Keratinocyte (primary cell): ENCODE results near the gene C16orf86. TPM values are rescaled to one million over a fixed set of nuclear protein-coding genes. Genes with fewer than 3 reads are reported as not detected.

ENCODE experiments used
- DNase-seq: peaks from one replicate; pipeline ENCODE4 v3.0.0-alpha.2; 2011; ENCODE audit warnings: low read depth, missing footprints, low spot score
- FAIRE-seq: peaks from 2 replicates; lab custom pipeline; 2011; peaks lifted over from hg19 to GRCh38; lab: Jason Lieb, UNC
- H2AFZ ChIP-seq: 2 replicates; pipeline ENCODE4 v1.6.0; 2012; ENCODE audit warnings: low read length, control low read depth, inconsistent platforms; ENCODE audit not compliant: control insufficient read depth
- H3K27ac ChIP-seq: 2 replicates; pipeline ENCODE4 v1.5.1; 2011; ENCODE audit warnings: low read length; ENCODE audit not compliant: control insufficient read depth, insufficient read depth
- H3K27me3 ChIP-seq: 3 replicates; pipeline ENCODE4 v1.6.0; 2011; ENCODE audit warnings: low read length; ENCODE audit not compliant: control insufficient read depth, insufficient read depth; ENCODE audit errors: extremely low read depth
- H3K36me3 ChIP-seq, 2 experiments: 2 replicates in 1 of 2; 3 replicates in 1 of 2; pipeline ENCODE4 v1.5.1; 2011; ENCODE audit warnings: low read length in 2 of 2, mild to moderate bottlenecking in 1 of 2; ENCODE audit not compliant: control insufficient read depth in 2 of 2, insufficient read depth in 2 of 2; ENCODE audit errors: extremely low read depth in 1 of 2
- H3K4me1 ChIP-seq: 3 replicates; pipeline ENCODE4 v1.5.1; 2011; ENCODE audit warnings: low read length; ENCODE audit not compliant: control insufficient read depth, insufficient read depth; ENCODE audit errors: extremely low read depth
- H3K4me2 ChIP-seq: 3 replicates; pipeline ENCODE4 v1.6.0; 2011; ENCODE audit warnings: low read depth, low read length; ENCODE audit not compliant: control insufficient read depth, insufficient read depth; ENCODE audit errors: extremely low read depth
- H3K4me3 ChIP-seq, 3 experiments: fragments of 200-600 bp in 1 of 3; sonication (generic) in 1 of 3; 2 replicates in 2 of 3; 3 replicates in 1 of 3; pipeline ENCODE4 v1.5.1; 2011 to 2016; ENCODE audit warnings: low read length in 3 of 3, mild to moderate bottlenecking in 3 of 3, control low read depth in 2 of 3, inconsistent platforms in 1 of 3, low read depth in 1 of 3, mixed read lengths in 1 of 3, mixed run types in 1 of 3, moderate library complexity in 1 of 3; ENCODE audit not compliant: control insufficient read depth in 2 of 3, insufficient read depth in 2 of 3; ENCODE audit errors: extremely low read depth in 1 of 3
- H3K79me2 ChIP-seq: 2 replicates; pipeline ENCODE4 v1.6.0; 2012; ENCODE audit warnings: low read length; ENCODE audit not compliant: control insufficient read depth, insufficient read depth
- H3K9ac ChIP-seq: 3 replicates; pipeline ENCODE4 v1.6.0; 2011; ENCODE audit warnings: low read length; ENCODE audit not compliant: control insufficient read depth, insufficient read depth; ENCODE audit errors: extremely low read depth
- H3K9me1 ChIP-seq: 3 replicates; pipeline ENCODE4 v1.6.0; 2011; ENCODE audit warnings: low read length; ENCODE audit not compliant: control insufficient read depth, insufficient read depth; ENCODE audit errors: extremely low read depth
- H3K9me3 ChIP-seq: 2 replicates; pipeline ENCODE4 v1.5.1; 2012; ENCODE audit warnings: low read depth, low read length; ENCODE audit not compliant: control insufficient read depth
- H4K20me1 ChIP-seq: 3 replicates; pipeline ENCODE4 v1.6.0; 2011; ENCODE audit warnings: low read length; ENCODE audit not compliant: control insufficient read depth, insufficient read depth; ENCODE audit errors: extremely low read depth
- EZH2 ChIP-seq: IDR thresholded peaks from one replicate; pipeline ENCODE4 v1.6.1; 2012; ENCODE audit warnings: inconsistent platforms, mild to moderate bottlenecking, low read length, moderate library complexity
- dilution Hi-C: fragments of 300-500 bp; cut with MboI; formaldehyde crosslinking; loops from one replicate; pipeline ENCODE4 v1.7.0; 2020; ENCODE audit warnings: low sequenced_read_pairs; ENCODE audit not compliant: extremely low pct_ligation_motif_present
- polyA plus RNA-seq, 5 experiments: library from polyadenylated mRNA; depleted of rRNA in 3 of 5; stranded (reverse) in 3 of 5; stranded (forward) in 1 of 5; unstranded in 1 of 5; fragments of >200 nt; gene quantifications; 1 replicate in 1 of 5; 2 replicates in 3 of 5; 3 replicates in 1 of 5; pipeline versions ENCODE4 v1.2.1 to v1.2.3, GENCODE V29; 2011 to 2012; ENCODE audit warnings: missing spikeins in 2 of 5, low read depth in 1 of 5, low replicate concordance in 1 of 5
- TF ChIP-seq, protein P1 (sequence below), 3 experiments: IDR thresholded peaks in 1 of 3; conservative IDR thresholded peaks in 1 of 3; optimal IDR thresholded peaks in 1 of 3; 2 replicates in 2 of 3; 3 replicates in 1 of 3; pipeline versions ENCODE3 to v1.5.1; 2011; ENCODE audit warnings: low read length in 3 of 3, mild to moderate bottlenecking in 3 of 3, moderate library complexity in 2 of 3, control low read depth in 1 of 3, inconsistent platforms in 1 of 3; ENCODE audit not compliant: insufficient read depth in 2 of 3; ENCODE audit errors: extremely low read depth in 1 of 3

The C16orf86 gene
- polyA plus RNA-seq, 1 donor (not counting 4 experiments of a cell fraction or from before 2014, with no cell fraction given) = 0.17 TPM

GRCh38 chr16:67637625-67638024, 29.0 kb upstream of the C16orf86 start:
- peaks cover 3% of the 10 kb centered on the region for H3K9me1 ChIP-seq
- H3K27ac ChIP-seq = no peak overlapping the region
- no peak for FAIRE-seq
- H3K4me3 ChIP-seq = no peak overlapping the region
- dilution Hi-C loops = no loop called here
- peaks cover 15 to 16% of the 10 kb centered on the region in 2 experiments for H3K36me3 ChIP-seq
- H3K4me1 ChIP-seq = peaks cover 5% of the 10 kb centered on the region
- no peak overlapping the region for H2AFZ ChIP-seq
- no peaks in the 10 kb centered on the region for H3K79me2 ChIP-seq
- no peak overlapping the region for H3K9ac ChIP-seq
- no peaks in the 10 kb centered on the region for H3K27me3 ChIP-seq
- H3K9me3 ChIP-seq = no peaks in the 10 kb centered on the region
- TF ChIP-seq, protein P1, sequence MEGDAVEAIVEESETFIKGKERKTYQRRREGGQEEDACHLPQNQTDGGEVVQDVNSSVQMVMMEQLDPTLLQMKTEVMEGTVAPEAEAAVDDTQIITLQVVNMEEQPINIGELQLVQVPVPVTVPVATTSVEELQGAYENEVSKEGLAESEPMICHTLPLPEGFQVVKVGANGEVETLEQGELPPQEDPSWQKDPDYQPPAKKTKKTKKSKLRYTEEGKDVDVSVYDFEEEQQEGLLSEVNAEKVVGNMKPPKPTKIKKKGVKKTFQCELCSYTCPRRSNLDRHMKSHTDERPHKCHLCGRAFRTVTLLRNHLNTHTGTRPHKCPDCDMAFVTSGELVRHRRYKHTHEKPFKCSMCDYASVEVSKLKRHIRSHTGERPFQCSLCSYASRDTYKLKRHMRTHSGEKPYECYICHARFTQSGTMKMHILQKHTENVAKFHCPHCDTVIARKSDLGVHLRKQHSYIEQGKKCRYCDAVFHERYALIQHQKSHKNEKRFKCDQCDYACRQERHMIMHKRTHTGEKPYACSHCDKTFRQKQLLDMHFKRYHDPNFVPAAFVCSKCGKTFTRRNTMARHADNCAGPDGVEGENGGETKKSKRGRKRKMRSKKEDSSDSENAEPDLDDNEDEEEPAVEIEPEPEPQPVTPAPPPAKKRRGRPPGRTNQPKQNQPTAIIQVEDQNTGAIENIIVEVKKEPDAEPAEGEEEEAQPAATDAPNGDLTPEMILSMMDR (optimal IDR thresholded peaks at IDR 0.05 in 1 of 3, IDR thresholded peaks at IDR 0.05 in 1 of 3, conservative IDR thresholded peaks at IDR 0.05 in 1 of 3; ENCODE audit: extremely low read depth in 1 of 3, insufficient read depth in 2 of 3, low read length in 3 of 3) = no peak
- TF ChIP-seq EZH2 = no peak
- no peaks in the 10 kb centered on the region for H4K20me1 ChIP-seq
- DNase-seq = no peak
- H3K4me2 ChIP-seq = no peak overlapping the region

- Histone ChIP-seq H3K4me3 (no peak overlapping the region), H3K4me1 (peaks cover 5% of the 10 kb centered on the region), H2AFZ (no peak overlapping the region), H3K9ac (no peak overlapping the region), H3K79me2 (no peaks in the 10 kb centered on the region), H3K27ac (no peak overlapping the region), H3K27me3 (peaks cover 26% of the 10 kb centered on the region), H3K9me1 (peaks cover 3% of the 10 kb centered on the region), H4K20me1 (no peaks in the 10 kb centered on the region), H3K9me3 (no peaks in the 10 kb centered on the region), H3K36me3 (peaks cover 4 to 10% of the 10 kb centered on the region in 2 experiments), H3K4me2 (peak overlapping the region; percentile 14)
- DNase-seq = no peak
- no peak for TF ChIP-seq EZH2
- TF ChIP-seq, protein P1 (optimal IDR thresholded peaks at IDR 0.05 in 1 of 3, IDR thresholded peaks at IDR 0.05 in 1 of 3, conservative IDR thresholded peaks at IDR 0.05 in 1 of 3; ENCODE audit: extremely low read depth in 1 of 3, insufficient read depth in 2 of 3, low read length in 3 of 3) = no peak
- dilution Hi-C loops = no loop called here
- FAIRE-seq = peak; percentile 81
Measured at GRCh38 chr16:67641779-67642708, 24.6 kb upstream of the C16orf86 start.
